ENCODE measurements around the gene RAB17. TPM values are rescaled to one million over a fixed set of nuclear protein-coding genes. Genes with fewer than 3 reads are reported as not detected.
A peak's percentile ranks its signal among the peaks of the same experiment; 100 is the strongest.
"Not testable (repeated sequence)": the region's sequence is repeated elsewhere in the genome, so short reads cannot be mapped to it uniquely, and the experiment has no call there.

RAB17 gene
- total RNA-seq, 5 donors from 2014 or later (not counting 1 experiment from before 2014, with no cell fraction given) = 0.32 to 0.73 (median 0.62) TPM; not detected in 2

- WGBS (ENCODE audit: insufficient coverage) = 91% methylated on average over 14 of the region's 14 CpGs
- POLR2A ChIA-PET = no interaction called here
- no peaks in the 10 kb centered on the region for H3K9me3 ChIP-seq
- H3K27me3 Mint-ChIP-seq = no peaks in the 10 kb centered on the region
- peaks cover 12 to 29% (median 13%) of the 10 kb centered on the region in 3 donors for H3K4me1 Mint-ChIP-seq
- ATAC-seq (replicated peaks in 1 of 4) = no peak
- DNase-seq = no peak
- H3K4me3 ChIP-seq (ENCODE audit: control insufficient read depth in 1 of 2, extremely low read depth in 1 of 2, low read length in 1 of 2) = no peak overlapping the region
- H3K36me3 Mint-ChIP-seq = no peaks in the 10 kb centered on the region
- H3K4me1 ChIP-seq (ENCODE audit: control insufficient read depth in 1 of 2, extremely low read depth in 1 of 2, insufficient read depth in 2 of 2, low read length in 2 of 2) = peaks cover 7 to 14% of the 10 kb centered on the region in 2 experiments
- no peak overlapping the region for H3K4me3 Mint-ChIP-seq
- CTCF ChIA-PET = no interaction called here
- H3K27me3 ChIP-seq (replicated peaks in 1 of 2; ENCODE audit: control insufficient read depth in 2 of 2, extremely low read depth in 1 of 2, insufficient read depth in 2 of 2, low read length in 1 of 2) = no peaks in the 10 kb centered on the region
- H3K27ac ChIP-seq (ENCODE audit: low read length) = no peak overlapping the region
- H3K9me3 Mint-ChIP-seq = no peaks in the 10 kb centered on the region
- H3K36me3 ChIP-seq (ENCODE audit: control insufficient read depth in 2 of 2, extremely low read depth in 1 of 2, insufficient read depth in 1 of 2, low read length in 1 of 2) = no peaks in the 10 kb centered on the region
- H3K27ac Mint-ChIP-seq = peak overlapping the region in 1 of 2 donors; percentile 32
Observed at GRCh38 chr2:237598468-237599208, 8.1 kb upstream of the RAB17 start.

GRCh38 chr2:237597196-237598145, 6.9 kb upstream of the RAB17 start:
- no peaks in the 10 kb centered on the region for H3K27me3 Mint-ChIP-seq
- Histone ChIP-seq H3K9me3 (no peaks in the 10 kb centered on the region), H3K27me3 (replicated peaks in 1 of 2; ENCODE audit: control insufficient read depth in 2 of 2, extremely low read depth in 1 of 2, insufficient read depth in 2 of 2, low read length in 1 of 2) (no peaks in the 10 kb centered on the region), H3K4me3 (ENCODE audit: control insufficient read depth in 1 of 2, extremely low read depth in 1 of 2, low read length in 1 of 2) (no peak overlapping the region), H3K27ac (ENCODE audit: low read length) (no peak overlapping the region), H3K4me1 (ENCODE audit: control insufficient read depth in 1 of 2, extremely low read depth in 1 of 2, insufficient read depth in 2 of 2, low read length in 2 of 2) (peaks cover 0 to 2% of the 10 kb centered on the region in 2 experiments), H3K36me3 (ENCODE audit: control insufficient read depth in 2 of 2, extremely low read depth in 1 of 2, insufficient read depth in 1 of 2, low read length in 1 of 2) (no peaks in the 10 kb centered on the region)
- DNase-seq = no peak
- peaks cover 2 to 17% (median 2%) of the 10 kb centered on the region in 3 donors for H3K4me1 Mint-ChIP-seq
- 81% methylated on average over 27 of the region's 29 CpGs for WGBS (ENCODE audit: insufficient coverage)
- no peaks in the 10 kb centered on the region for H3K36me3 Mint-ChIP-seq
- ChIA-PET CTCF (no interaction called here), POLR2A (no interaction called here)
- H3K9me3 Mint-ChIP-seq = no peaks in the 10 kb centered on the region
- H3K27ac Mint-ChIP-seq = no peak overlapping the region
- H3K4me3 Mint-ChIP-seq = no peak overlapping the region
- ATAC-seq (replicated peaks in 1 of 4) = no peak

GRCh38 chr2:237596520-237597195, 6.1 kb upstream of the RAB17 start:
- H3K4me1 Mint-ChIP-seq = peaks cover 1 to 17% (median 1%) of the 10 kb centered on the region in 3 donors
- Histone ChIP-seq H3K36me3 (ENCODE audit: control insufficient read depth in 2 of 2, extremely low read depth in 1 of 2, insufficient read depth in 1 of 2, low read length in 1 of 2) (no peaks in the 10 kb centered on the region), H3K9me3 (no peaks in the 10 kb centered on the region), H3K4me3 (ENCODE audit: control insufficient read depth in 1 of 2, extremely low read depth in 1 of 2, low read length in 1 of 2) (no peak overlapping the region), H3K4me1 (ENCODE audit: control insufficient read depth in 1 of 2, extremely low read depth in 1 of 2, insufficient read depth in 2 of 2, low read length in 2 of 2) (peaks cover 0 to 3% of the 10 kb centered on the region in 2 experiments), H3K27me3 (replicated peaks in 1 of 2; ENCODE audit: control insufficient read depth in 2 of 2, extremely low read depth in 1 of 2, insufficient read depth in 2 of 2, low read length in 1 of 2) (no peaks in the 10 kb centered on the region), H3K27ac (ENCODE audit: low read length) (no peak overlapping the region)
- POLR2A ChIA-PET = no interaction called here
- no peaks in the 10 kb centered on the region for H3K9me3 Mint-ChIP-seq
- no peak for DNase-seq
- no peak overlapping the region for H3K4me3 Mint-ChIP-seq
- H3K27ac Mint-ChIP-seq = no peak overlapping the region
- H3K36me3 Mint-ChIP-seq = no peaks in the 10 kb centered on the region
- no peak for ATAC-seq (replicated peaks in 1 of 4)
- no peaks in the 10 kb centered on the region for H3K27me3 Mint-ChIP-seq
- CTCF ChIA-PET = no interaction called here
- 93% methylated on average over 10 of the region's 13 CpGs for WGBS (ENCODE audit: insufficient coverage)

- H3K4me3 ChIP-seq (ENCODE audit: control insufficient read depth in 1 of 2, extremely low read depth in 1 of 2, low read length in 1 of 2); ATAC-seq (replicated peaks in 1 of 4); H3K9me3 ChIP-seq; H3K9me3 Mint-ChIP-seq; H3K27ac Mint-ChIP-seq; H3K36me3 ChIP-seq (ENCODE audit: control insufficient read depth in 2 of 2, extremely low read depth in 1 of 2, insufficient read depth in 1 of 2, low read length in 1 of 2); CTCF ChIA-PET; H3K27me3 ChIP-seq (replicated peaks in 1 of 2; ENCODE audit: control insufficient read depth in 2 of 2, extremely low read depth in 1 of 2, insufficient read depth in 2 of 2, low read length in 1 of 2); H3K4me1 ChIP-seq (ENCODE audit: control insufficient read depth in 1 of 2, extremely low read depth in 1 of 2, insufficient read depth in 2 of 2, low read length in 2 of 2); H3K4me3 Mint-ChIP-seq; H3K27ac ChIP-seq (ENCODE audit: low read length); POLR2A ChIA-PET; H3K27me3 Mint-ChIP-seq; DNase-seq; H3K36me3 Mint-ChIP-seq: not testable (repeated sequence)
- WGBS (ENCODE audit: insufficient coverage) = 80% methylated on average over 1 of the region's 5 CpGs
- peaks cover 8 to 22% (median 8%) of the 10 kb centered on the region in 3 donors for H3K4me1 Mint-ChIP-seq
Observed at GRCh38 chr2:237595829-237596519, 5.4 kb upstream of the RAB17 start.

- WGBS (ENCODE audit: insufficient coverage) = 87% methylated on average over 2 of the region's 5 CpGs
- Histone ChIP-seq H3K9me3 (no peaks in the 10 kb centered on the region), H3K27ac (ENCODE audit: low read length) (no peak overlapping the region), H3K4me3 (ENCODE audit: control insufficient read depth in 1 of 2, extremely low read depth in 1 of 2, low read length in 1 of 2) (no peak overlapping the region), H3K36me3 (ENCODE audit: control insufficient read depth in 2 of 2, extremely low read depth in 1 of 2, insufficient read depth in 1 of 2, low read length in 1 of 2) (no peaks in the 10 kb centered on the region), H3K27me3 (replicated peaks in 1 of 2; ENCODE audit: control insufficient read depth in 2 of 2, extremely low read depth in 1 of 2, insufficient read depth in 2 of 2, low read length in 1 of 2) (peaks cover 0 to 3% of the 10 kb centered on the region in 2 experiments), H3K4me1 (ENCODE audit: control insufficient read depth in 1 of 2, extremely low read depth in 1 of 2, insufficient read depth in 2 of 2, low read length in 2 of 2) (peaks cover 6 to 10% of the 10 kb centered on the region in 2 experiments)
- Mint-ChIP-seq H3K4me3 (no peak overlapping the region), H3K36me3 (no peaks in the 10 kb centered on the region), H3K4me1 (peaks cover 8 to 22% (median 13%) of the 10 kb centered on the region in 3 donors), H3K9me3 (no peaks in the 10 kb centered on the region), H3K27me3 (no peaks in the 10 kb centered on the region), H3K27ac (no peak overlapping the region)
- ChIA-PET CTCF (no interaction called here), POLR2A (no interaction called here)
- no peak for ATAC-seq (replicated peaks in 1 of 4)
- DNase-seq = no peak
Observed at GRCh38 chr2:237594514-237594871, 4.0 kb upstream of the RAB17 start.

Measured in T-cell (primary cell).